Neural cell (in vitro differentiated cells): Measurements from ENCODE around the gene IRF2BP2.

Experiments used
- CTCF ChIP-seq: fragments of 450-650 bp; IDR thresholded peaks from 2 replicates; pipeline ENCODE4 v1.5.1; 2014; ENCODE audit warnings: antibody characterized with exemption, mild to moderate bottlenecking, moderate library complexity; ENCODE audit not compliant: poor library complexity, severe bottlenecking
- EP300 ChIP-seq: fragments of 450-650 bp; conservative IDR thresholded peaks from 2 replicates; pipeline ENCODE4 v1.6.1; 2014; ENCODE audit warnings: antibody characterized with exemption, mild to moderate bottlenecking, moderate library complexity; ENCODE audit not compliant: poor library complexity, severe bottlenecking
- EZH2 ChIP-seq: fragments of 200-600, 300-800 bp; shearing (Covaris generic), sonication (generic); IDR thresholded peaks from 2 replicates; pipeline ENCODE4 v1.6.1; 2014; ENCODE audit warnings: antibody characterized with exemption, low read length, borderline replicate concordance, mild to moderate bottlenecking; ENCODE audit not compliant: insufficient read depth, poor library complexity, severe bottlenecking
- RAD21 ChIP-seq: fragments of 450-650 bp; conservative IDR thresholded peaks from 2 replicates; pipeline ENCODE4 v1.6.1; 2014; ENCODE audit warnings: antibody characterized with exemption, mild to moderate bottlenecking, moderate library complexity
- TAF1 ChIP-seq: IDR thresholded peaks from 2 replicates; pipeline ENCODE4 v1.6.1; 2012; ENCODE audit warnings: low read depth

GRCh38 chr1:234559152-234559901 is 50.7 kb downstream of the IRF2BP2 start:
- TF ChIP-seq CTCF (no peak), EZH2 (no peak), RAD21 (no peak), TAF1 (no peak), EP300 (no peak)
